Smooth muscle cell of the brain vasculature (primary cell): ENCODE measurements around the gene RCAN2.

ENCODE experiments used
- DNase-seq: peaks from one replicate; pipeline ENCODE4 v3.0.0-alpha.2; 2012; ENCODE audit warnings: low read depth, low spot score

Gene RCAN2

DNA sequence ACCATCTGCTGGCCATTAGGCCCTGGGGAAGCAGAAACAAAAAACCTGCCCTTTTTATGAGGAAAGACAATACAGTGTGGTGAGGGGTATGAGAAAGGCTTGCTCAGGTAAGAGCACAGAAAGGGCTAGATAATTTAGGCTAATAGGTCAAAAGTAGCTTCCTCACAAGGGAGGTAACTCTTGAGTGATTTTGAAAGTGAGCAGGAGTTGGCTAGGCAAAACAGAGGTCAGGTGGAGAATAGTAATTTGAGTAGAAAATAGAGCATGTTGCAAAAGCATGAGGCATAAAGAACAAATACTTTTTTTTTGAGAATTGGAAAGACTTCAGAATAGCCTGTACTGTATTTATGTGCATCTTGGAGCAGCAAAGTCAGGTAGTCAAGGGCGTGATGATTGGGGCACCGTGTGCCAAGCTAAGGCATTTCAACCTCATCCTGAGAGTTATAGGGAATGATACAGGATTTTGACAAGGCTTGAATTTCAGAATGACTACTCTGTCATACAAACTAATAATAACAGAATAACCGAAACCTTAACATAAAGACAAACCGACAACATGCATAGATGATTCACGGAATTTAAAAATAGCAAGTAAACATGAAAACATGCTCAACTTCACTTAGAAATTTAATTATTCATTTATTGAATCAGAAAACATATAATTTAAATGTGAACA lies 197.5 kb downstream of the RCAN2 start:
- DNase-seq: no peak

GRCh38 chr6:46291880-46292279 lies 199.4 kb downstream of the RCAN2 start:
- no peak for DNase-seq

DNA sequence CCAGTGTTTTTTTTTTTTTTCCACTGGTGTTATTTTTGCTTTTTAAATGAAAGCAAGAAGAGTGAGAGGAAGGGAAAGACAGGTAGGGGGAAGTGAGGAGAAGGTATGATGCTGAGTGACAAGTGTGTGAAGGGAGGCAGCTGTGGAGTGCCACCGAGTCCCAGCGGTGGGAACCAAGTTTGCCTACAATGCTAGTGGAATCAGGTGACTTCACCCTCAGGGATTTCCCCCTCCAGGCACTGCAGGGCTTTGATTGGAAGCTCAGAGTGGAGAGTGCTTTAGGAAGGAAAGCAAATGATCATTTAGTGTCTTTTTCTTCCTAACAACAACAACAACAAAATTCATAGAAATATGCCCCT lies 200.0 kb downstream of the RCAN2 start:
- DNase-seq: no peak

DNA sequence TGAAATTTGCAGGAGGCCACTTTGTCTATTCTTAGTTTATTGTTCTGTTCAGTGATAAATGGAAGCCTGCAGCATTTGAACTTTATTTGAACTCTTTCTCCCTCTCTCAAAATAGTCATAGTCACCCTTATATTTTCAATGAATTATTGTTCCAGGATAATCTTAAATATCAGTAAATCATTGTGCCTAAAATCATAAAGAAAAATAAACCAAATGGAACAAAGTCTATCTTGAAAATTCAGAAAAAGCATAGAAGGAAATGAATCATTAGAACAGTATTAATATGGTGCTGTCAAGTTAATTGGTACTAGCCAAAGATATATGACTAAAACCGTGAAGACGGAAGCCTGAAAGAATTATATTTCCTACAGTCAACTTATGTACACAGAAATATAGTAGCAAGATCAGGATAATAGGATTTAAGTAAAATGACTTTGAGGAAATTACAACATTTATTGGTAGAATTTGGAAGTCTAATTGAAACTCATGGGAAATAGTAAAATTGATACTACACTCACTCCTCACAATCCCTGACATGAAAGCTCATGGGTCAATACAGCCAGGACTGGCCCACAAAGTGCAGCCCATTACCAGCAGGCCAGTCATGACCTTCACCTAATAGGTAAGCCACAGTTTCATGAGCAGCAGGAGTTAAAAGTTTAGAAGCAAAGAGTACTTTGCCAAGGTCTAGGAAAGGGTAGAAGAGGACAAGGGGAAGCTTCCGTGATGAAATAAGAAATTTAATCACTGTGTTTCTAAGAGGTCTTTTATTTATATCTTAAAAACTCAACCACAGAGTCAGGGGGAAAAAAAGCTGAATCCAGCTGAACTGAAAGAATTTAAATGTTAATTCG lies 200.6 kb downstream of the RCAN2 start:
- DNase-seq: no peak

DNA sequence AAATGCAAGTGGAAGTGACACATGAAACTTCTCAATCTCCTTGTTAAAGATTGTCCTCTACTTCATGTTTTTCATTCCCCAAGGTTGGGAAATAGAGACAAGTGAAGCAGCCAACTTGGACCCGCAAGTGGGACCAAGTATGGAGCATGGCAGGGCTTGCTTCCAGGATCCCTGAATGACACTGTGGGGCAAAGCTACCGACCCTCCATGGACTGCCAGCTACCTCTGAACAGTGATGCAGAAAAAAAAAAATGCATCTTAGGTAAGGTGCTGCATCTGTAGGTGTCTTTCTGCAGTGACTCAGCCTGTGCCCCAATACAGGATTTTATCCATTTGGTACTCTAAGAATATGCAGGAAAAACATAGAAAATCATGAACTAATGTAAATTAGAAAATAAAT lies 201.4 kb downstream of the RCAN2 start:
- DNase-seq: no peak

DNA sequence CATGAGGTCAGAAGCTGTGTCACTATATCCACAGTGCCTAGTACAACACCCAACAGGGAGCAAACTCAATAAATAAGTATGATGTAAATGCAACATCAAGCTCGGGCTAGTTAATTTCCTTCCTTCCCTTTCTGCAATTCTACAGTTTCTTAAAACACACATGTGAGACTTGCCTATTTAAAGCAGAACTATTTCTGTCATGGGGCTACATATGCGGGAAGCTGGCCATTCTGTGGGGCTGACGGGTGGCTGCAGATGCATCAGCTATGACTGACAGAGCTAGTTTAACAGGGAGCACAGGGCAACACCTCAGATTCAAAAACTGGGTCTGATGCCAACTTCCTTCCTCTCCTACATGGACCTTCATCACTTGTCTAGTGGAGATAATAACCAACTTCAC lies 202.4 kb downstream of the RCAN2 start:
- DNase-seq: no peak

- no peak for DNase-seq
These were observed 203.6 kb downstream of the RCAN2 start for GRCh38 chr6:46287681-46288080.

GRCh38 chr6:46287043-46287442 lies 204.2 kb downstream of the RCAN2 start:
- no peak for DNase-seq

- no peak for DNase-seq
These were observed 206.8 kb downstream of the RCAN2 start for GRCh38 chr6:46284475-46284874.

- no peak for DNase-seq
These were observed 210.1 kb downstream of the RCAN2 start for GRCh38 chr6:46281110-46281509.

DNA sequence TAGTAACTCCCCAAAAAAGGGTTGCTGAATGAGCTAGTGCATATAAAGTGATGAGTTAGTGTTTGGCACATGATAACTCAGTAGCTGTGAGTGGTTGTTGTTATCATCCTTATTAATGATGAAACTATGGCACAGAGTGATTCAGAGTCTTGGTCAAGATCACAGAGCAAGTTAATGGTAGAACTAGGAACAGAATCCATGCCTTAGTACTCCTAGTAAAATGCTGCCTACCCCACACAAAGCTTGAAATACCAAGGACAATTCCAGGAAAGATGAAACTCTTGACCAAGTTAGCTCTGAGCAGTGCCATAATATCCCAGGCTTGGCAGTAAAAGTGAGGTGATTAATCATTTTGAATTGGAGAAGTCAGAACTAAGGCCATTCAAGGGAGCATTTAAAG lies 211.4 kb downstream of the RCAN2 start:
- no peak for DNase-seq

DNA sequence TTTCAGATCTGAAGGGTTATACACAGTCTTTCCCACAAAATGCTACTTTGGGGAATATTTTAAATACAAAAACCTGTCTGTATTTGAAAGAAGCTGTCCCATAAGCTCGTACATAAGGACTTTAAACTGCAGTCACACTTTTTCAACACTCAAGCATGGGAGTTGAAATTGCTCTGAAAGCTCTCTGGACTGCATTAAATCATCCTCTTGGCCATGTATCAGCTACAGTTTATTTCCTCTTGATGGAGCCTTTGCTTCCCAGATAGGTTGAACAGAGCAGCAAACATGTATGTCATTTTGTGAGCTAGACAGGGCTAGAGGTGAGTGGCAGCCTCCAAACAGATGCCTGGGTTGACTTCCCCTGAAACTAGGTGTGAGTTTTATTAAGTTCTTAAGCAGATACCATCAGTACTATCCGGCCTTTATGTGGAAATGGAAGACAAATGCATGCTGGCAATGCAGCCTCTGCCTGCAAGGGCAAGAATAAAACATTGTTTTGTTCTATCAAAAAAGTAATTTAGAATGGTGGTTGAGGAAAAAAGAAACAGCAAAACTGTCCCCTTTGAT lies 214.6 kb downstream of the RCAN2 start:
- no peak for DNase-seq

DNA sequence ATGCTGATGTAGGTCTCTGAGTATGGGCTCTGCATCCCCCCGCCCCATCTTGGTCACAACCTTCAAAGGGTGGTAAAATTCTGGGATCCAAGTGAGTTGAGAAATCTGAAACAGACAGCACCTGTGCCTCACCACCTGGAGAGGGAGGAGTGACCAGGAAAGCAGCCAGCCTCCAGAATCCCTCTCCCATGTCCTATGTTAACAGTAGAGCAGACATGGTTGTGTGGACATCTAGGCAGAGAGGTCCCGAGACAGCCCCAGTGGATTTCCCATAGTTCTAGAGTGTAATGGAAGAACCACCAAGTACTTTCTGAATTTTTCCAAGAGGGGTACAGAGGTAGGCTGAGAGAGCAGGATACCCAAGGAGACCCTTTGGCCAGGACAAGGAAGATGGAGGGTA lies 216.7 kb downstream of the RCAN2 start:
- no peak for DNase-seq

GRCh38 chr6:46273911-46274310 lies 217.3 kb downstream of the RCAN2 start:
- DNase-seq: no peak

- DNase-seq: no peak
These were observed 219.5 kb downstream of the RCAN2 start for GRCh38 chr6:46271728-46272127.

DNA sequence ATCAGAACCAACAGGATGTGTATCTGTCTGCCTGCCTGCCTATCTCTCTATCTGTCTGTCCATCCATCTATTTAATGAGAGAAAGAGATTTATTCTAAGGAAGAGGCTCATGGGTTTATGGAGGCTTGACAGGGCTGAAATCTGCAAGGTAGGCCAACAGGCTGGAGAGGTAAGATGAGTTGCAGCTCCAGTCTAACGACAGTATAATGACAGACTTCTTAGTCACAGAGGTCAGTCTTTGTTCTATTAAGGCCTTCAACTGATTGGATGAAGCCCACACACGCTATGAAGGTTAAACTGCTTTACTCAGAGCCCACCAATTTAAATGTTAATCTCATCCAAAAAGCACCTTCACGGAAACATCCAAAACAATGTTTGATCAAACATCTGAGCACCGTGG lies 220.1 kb downstream of the RCAN2 start:
- no peak for DNase-seq

DNA sequence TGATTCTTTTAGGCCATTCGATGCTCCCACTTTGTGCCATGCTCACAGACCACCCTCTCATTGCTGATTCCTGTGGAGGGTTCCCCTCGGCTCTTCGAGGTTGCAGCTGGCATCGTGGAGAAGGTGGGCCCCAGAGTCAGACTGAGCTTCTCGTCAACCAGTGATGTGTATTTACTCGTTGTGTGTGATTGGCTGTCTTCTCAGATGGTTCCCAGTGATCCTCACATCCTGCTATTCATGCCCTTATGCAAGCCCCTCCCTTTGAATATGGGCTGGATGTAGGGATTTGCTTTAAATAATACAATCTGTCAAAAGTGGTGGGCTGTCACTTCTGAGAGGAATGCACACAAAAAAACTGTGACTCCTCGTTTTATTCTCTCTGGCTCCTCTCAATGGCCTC lies 220.9 kb downstream of the RCAN2 start:
- no peak for DNase-seq

DNA sequence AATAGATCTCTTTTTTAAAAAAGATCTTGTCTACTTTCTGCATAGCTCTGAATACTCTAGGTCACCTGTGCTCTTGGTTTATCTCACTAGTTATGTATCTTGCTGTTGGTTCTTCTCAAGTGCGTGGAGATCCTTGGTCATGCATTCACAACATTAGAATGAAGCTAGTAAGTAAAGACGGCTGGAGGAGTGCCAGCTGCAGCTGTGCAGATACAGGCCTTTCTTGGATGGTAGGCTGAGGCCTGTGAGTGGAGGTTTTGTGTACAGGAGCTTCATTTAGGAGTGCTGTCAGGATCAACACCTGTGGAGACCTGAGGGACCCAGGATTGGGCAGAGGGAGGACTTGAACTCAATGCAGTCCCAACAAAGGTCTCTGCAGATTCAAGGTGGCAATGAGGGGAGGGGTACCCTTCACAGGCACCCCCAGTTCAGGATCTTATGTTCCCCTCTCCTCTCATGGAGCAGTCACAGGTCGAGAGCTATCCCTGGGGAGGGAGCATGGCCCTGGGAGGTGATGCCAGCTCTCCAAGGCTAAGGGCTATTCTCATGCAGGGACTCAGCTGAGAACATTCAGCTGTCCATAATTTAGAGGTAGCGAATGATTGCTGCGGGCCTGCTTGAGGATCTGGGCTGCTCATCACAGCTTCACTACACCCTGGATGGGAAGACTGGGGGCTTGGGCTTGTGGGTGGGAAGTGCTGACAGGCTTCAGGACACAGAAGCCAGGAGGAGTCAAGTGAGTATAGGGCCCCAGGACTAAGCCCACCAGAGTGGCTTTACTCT lies 221.6 kb downstream of the RCAN2 start:
- no peak for DNase-seq

DNA sequence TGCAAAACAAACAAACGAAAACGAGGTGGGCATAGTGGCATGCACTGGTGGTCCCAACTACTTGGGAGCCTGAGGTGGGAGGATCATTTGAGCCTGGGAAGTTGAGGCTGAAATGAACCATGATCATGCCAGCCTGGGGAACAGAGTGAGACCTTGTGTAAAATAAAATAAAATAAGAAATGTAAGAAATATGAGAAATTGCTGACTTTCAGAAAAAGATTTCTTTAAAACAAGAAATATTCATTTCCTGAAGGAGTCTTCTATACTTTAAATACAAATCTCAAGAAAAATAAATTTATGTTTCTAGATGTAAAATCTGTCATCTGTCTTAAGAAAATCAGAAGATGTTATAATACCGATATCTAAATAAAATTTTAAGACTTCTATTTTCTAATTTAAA lies 223.7 kb downstream of the RCAN2 start:
- no peak for DNase-seq

GRCh38 chr6:46265373-46265772 lies 225.9 kb downstream of the RCAN2 start:
- no peak for DNase-seq

- no peak for DNase-seq
These were observed 227.6 kb downstream of the RCAN2 start for GRCh38 chr6:46263707-46264086.
